ENCODE data around the gene HYDIN. TPM values are rescaled to one million over a fixed set of nuclear protein-coding genes. Genes with fewer than 3 reads are reported as not detected.

The HYDIN gene
- total RNA-seq, 1 donor from 2014 or later = not detected

DNA sequence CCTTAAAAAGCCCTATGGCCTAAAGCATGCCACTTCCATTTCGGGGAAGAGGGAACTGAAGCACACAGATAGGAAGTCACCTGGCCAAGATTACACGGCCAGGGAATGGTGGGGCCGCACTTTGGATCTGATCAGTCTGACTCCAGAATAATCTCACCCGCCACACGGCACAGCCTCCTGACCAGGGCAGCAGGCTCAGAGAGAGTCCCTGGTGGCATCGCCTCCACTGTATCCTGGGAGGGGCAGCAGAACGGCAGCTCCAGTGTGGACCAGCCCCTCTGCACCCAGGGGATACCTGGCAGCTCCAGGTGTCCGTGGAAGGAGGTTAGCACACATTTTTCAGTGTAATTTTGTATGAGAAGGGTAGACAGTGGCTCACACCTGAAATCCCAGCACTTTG, 465.0 kb downstream of the HYDIN start:
- DNase-seq (ENCODE audit: low spot score) = no peak
- Mint-ChIP-seq H3K27me3 (ENCODE audit: insufficient read depth) (no peaks in the 10 kb centered on the region), H3K4me3 (no peak overlapping the region), H3K9me3 (no peaks in the 10 kb centered on the region), H3K36me3 (ENCODE audit: low read depth) (peaks cover 3% of the 10 kb centered on the region), H3K4me1 (ENCODE audit: low read depth) (peaks cover under 1% of the 10 kb centered on the region), H3K27ac (no peak overlapping the region)
- intact Hi-C loops (cut with micrococcal nuclease) = no loop called here

DNA sequence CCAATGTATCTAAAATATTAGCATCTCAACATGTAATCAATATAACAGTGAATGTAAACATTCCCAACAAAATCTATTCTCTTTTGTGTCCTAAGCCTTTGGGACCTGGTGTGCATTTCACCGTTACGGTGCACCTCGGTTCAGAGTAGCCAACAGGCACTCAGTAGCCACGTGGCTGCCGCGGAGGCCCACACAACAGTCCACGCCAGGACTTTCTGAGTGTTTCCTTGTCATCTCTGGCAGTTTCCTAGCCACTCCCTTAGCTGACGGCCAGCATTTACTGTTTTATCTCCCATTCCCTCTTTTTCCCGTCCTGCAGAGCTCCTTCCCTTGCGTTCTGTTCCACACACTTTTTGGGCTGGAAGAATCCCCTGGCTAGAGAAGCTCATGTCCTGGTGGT, 465.9 kb downstream of the HYDIN start:
- no peak for DNase-seq (ENCODE audit: low spot score)
- intact Hi-C loops (cut with micrococcal nuclease) = no loop called here
- Mint-ChIP-seq H3K9me3 (no peaks in the 10 kb centered on the region), H3K27me3 (ENCODE audit: insufficient read depth) (no peaks in the 10 kb centered on the region), H3K27ac (no peak overlapping the region), H3K4me1 (ENCODE audit: low read depth) (no peaks in the 10 kb centered on the region), H3K36me3 (ENCODE audit: low read depth) (peaks cover 4% of the 10 kb centered on the region), H3K4me3 (no peak overlapping the region)

GRCh38 chr16:70760221-70760620, 470.3 kb downstream of the HYDIN start:
- Mint-ChIP-seq H3K27me3 (ENCODE audit: insufficient read depth) (no peaks in the 10 kb centered on the region), H3K27ac (no peak overlapping the region), H3K4me1 (ENCODE audit: low read depth) (no peaks in the 10 kb centered on the region), H3K4me3 (no peak overlapping the region), H3K9me3 (no peaks in the 10 kb centered on the region), H3K36me3 (ENCODE audit: low read depth) (peaks cover 7% of the 10 kb centered on the region)
- intact Hi-C loops (cut with micrococcal nuclease) = no loop called here
- no peak for DNase-seq (ENCODE audit: low spot score)

- intact Hi-C loops (cut with micrococcal nuclease) = no loop called here
- Mint-ChIP-seq H3K4me1 (ENCODE audit: low read depth) (no peaks in the 10 kb centered on the region), H3K36me3 (ENCODE audit: low read depth) (peaks cover 7% of the 10 kb centered on the region), H3K27ac (no peak overlapping the region), H3K27me3 (ENCODE audit: insufficient read depth) (no peaks in the 10 kb centered on the region), H3K9me3 (no peaks in the 10 kb centered on the region), H3K4me3 (no peak overlapping the region)
- no peak for DNase-seq (ENCODE audit: low spot score)
Observed at GRCh38 chr16:70759666-70760065, 470.9 kb downstream of the HYDIN start.

- H3K4me3 Mint-ChIP-seq = no peak overlapping the region
- H3K36me3 Mint-ChIP-seq (ENCODE audit: low read depth) = peaks cover 7% of the 10 kb centered on the region
- intact Hi-C loops (cut with micrococcal nuclease) = no loop called here
- no peaks in the 10 kb centered on the region for H3K27me3 Mint-ChIP-seq (ENCODE audit: insufficient read depth)
- H3K9me3 Mint-ChIP-seq = no peaks in the 10 kb centered on the region
- peak overlapping the region; percentile 5 for H3K27ac Mint-ChIP-seq
- DNase-seq (ENCODE audit: low spot score) = no peak
- no peaks in the 10 kb centered on the region for H3K4me1 Mint-ChIP-seq (ENCODE audit: low read depth)
Observed at GRCh38 chr16:70758786-70759185, 471.7 kb downstream of the HYDIN start.

Other genes starting within 250 kb of the HYDIN start
- 18.2 and 20.7 TPM in 2 replicates for gene CMTR2, start 58.7 kb upstream of the HYDIN start, total RNA-seq
- not detected in 2 replicates for gene CALB2, start 128.0 kb upstream of the HYDIN start, total RNA-seq
- not detected in 2 replicates for gene TLE7, start 211.3 kb upstream of the HYDIN start, total RNA-seq
- 4.9 and 6.4 TPM in 2 replicates for gene ZNF23, start 231.5 kb upstream of the HYDIN start, total RNA-seq